T-helper 17 cell (primary cell): Measurements from ENCODE around the gene FKBP6. TPM values are rescaled to one million over a fixed set of nuclear protein-coding genes. Genes with fewer than 3 reads are reported as not detected.
"Not testable (repeated sequence)": the region's sequence is repeated elsewhere in the genome, so short reads cannot be mapped to it uniquely, and the experiment has no call there.

Experiments
- ATAC-seq: fragments of 150-1000 bp; cut with Tn5 transposase; 2 replicates; pipeline ENCODE4 v1.10.0; 2021; ENCODE audit warnings: mild to moderate bottlenecking, moderate library complexity
- DNase-seq, 3 donors: peaks; one replicate each; pipeline versions ENCODE4 v3.0.0 to v3.0.0-alpha.2; 2020 to 2021
- H3K9me3 ChIP-seq: one replicate; pipeline ENCODE4 v1.7.0; 2013; ENCODE audit warnings: low read length, mild to moderate bottlenecking; ENCODE audit not compliant: control insufficient read depth, poor library complexity, severe bottlenecking
- H3K27ac Mint-ChIP-seq: one replicate; pipeline ENCODE4 v1.8.0; 2022; ENCODE audit warnings: mild to moderate bottlenecking, moderate library complexity, mixed read lengths
- H3K27me3 Mint-ChIP-seq: one replicate; pipeline ENCODE4 v1.8.0; 2022; ENCODE audit warnings: mixed read lengths
- H3K36me3 Mint-ChIP-seq: one replicate; pipeline ENCODE4 v1.8.0; 2022; ENCODE audit warnings: low read depth, mixed read lengths
- H3K4me1 Mint-ChIP-seq: one replicate; pipeline ENCODE4 v1.8.0; 2022; ENCODE audit warnings: mild to moderate bottlenecking, mixed read lengths
- H3K4me3 Mint-ChIP-seq: one replicate; pipeline ENCODE4 v1.8.0; 2022; ENCODE audit warnings: mild to moderate bottlenecking, moderate library complexity, mixed read lengths
- total RNA-seq, 4 donors: library from RNA in 2 of 4; stranded (reverse) in 2 of 4; gene quantifications; one replicate each; pipeline ENCODE4 v1.2.3 and lab custom pipeline; 2022 to 2026

The FKBP6 gene
- total RNA-seq, 2 donors from 2014 or later = not detected

- H3K9me3 ChIP-seq = no peaks in the 10 kb centered on the region
- DNase-seq = no peak
- no peak overlapping the region for H3K4me3 Mint-ChIP-seq
- no peaks in the 10 kb centered on the region for H3K27me3 Mint-ChIP-seq
- no peak for ATAC-seq
- H3K36me3 Mint-ChIP-seq = no peaks in the 10 kb centered on the region
- H3K4me1 Mint-ChIP-seq = peaks cover 9% of the 10 kb centered on the region
- H3K27ac Mint-ChIP-seq = no peak overlapping the region
Measured at GRCh38 chr7:73312831-73313520, 15.0 kb upstream of the FKBP6 start.

GRCh38 chr7:73313521-73313906 lies 14.4 kb upstream of the FKBP6 start:
- Mint-ChIP-seq H3K4me3 (no peak overlapping the region), H3K27me3 (no peaks in the 10 kb centered on the region), H3K27ac (no peak overlapping the region), H3K36me3 (no peaks in the 10 kb centered on the region), H3K4me1 (peaks cover 7% of the 10 kb centered on the region)
- ATAC-seq (no peak), DNase-seq (no peak)
- no peaks in the 10 kb centered on the region for H3K9me3 ChIP-seq

- H3K4me1 Mint-ChIP-seq = peaks cover 1% of the 10 kb centered on the region
- ATAC-seq = no peak
- no peaks in the 10 kb centered on the region for H3K9me3 ChIP-seq
- H3K27ac Mint-ChIP-seq = no peak overlapping the region
- H3K36me3 Mint-ChIP-seq = no peaks in the 10 kb centered on the region
- H3K27me3 Mint-ChIP-seq = no peaks in the 10 kb centered on the region
- no peak for DNase-seq
- H3K4me3 Mint-ChIP-seq = no peak overlapping the region
Measured at GRCh38 chr7:73314271-73314670, 13.7 kb upstream of the FKBP6 start.

- Mint-ChIP-seq H3K27ac (no peak overlapping the region), H3K4me3 (no peak overlapping the region)
- no peak for DNase-seq
Measured at GRCh38 chr7:73316521-73316920, 11.4 kb upstream of the FKBP6 start.

GRCh38 chr7:73318656-73319204 lies 9.2 kb upstream of the FKBP6 start:
- not testable (repeated sequence) for H3K27me3 Mint-ChIP-seq, ATAC-seq, H3K4me3 Mint-ChIP-seq, H3K36me3 Mint-ChIP-seq, H3K27ac Mint-ChIP-seq, H3K4me1 Mint-ChIP-seq, DNase-seq, H3K9me3 ChIP-seq

More at GRCh38 chr7:73316521-73316920, 11.4 kb upstream of the FKBP6 start:
- Mint-ChIP-seq H3K4me1 (no peaks in the 10 kb centered on the region), H3K36me3 (no peaks in the 10 kb centered on the region), H3K27me3 (no peaks in the 10 kb centered on the region)
- ATAC-seq = no peak
- H3K9me3 ChIP-seq = no peaks in the 10 kb centered on the region

GRCh38 chr7:73319541-73319940 lies 8.4 kb upstream of the FKBP6 start:
- H3K27ac Mint-ChIP-seq, H3K4me1 Mint-ChIP-seq, ATAC-seq, H3K9me3 ChIP-seq, DNase-seq, H3K4me3 Mint-ChIP-seq, H3K36me3 Mint-ChIP-seq, H3K27me3 Mint-ChIP-seq: not testable (repeated sequence)

GRCh38 chr7:73320009-73320408 lies 8.0 kb upstream of the FKBP6 start:
- not testable (repeated sequence) for H3K9me3 ChIP-seq, H3K36me3 Mint-ChIP-seq, H3K4me1 Mint-ChIP-seq, H3K4me3 Mint-ChIP-seq, H3K27ac Mint-ChIP-seq, ATAC-seq, H3K27me3 Mint-ChIP-seq, DNase-seq

GRCh38 chr7:73323434-73324080 lies 4.4 kb upstream of the FKBP6 start:
- H3K4me1 Mint-ChIP-seq, H3K36me3 Mint-ChIP-seq, DNase-seq, H3K27me3 Mint-ChIP-seq, ATAC-seq, H3K9me3 ChIP-seq: not testable (repeated sequence)
- H3K27ac Mint-ChIP-seq = peak overlapping the region; percentile 87
- peak overlapping the region; percentile 88 for H3K4me3 Mint-ChIP-seq

- H3K36me3 Mint-ChIP-seq, H3K9me3 ChIP-seq, H3K4me1 Mint-ChIP-seq, H3K27me3 Mint-ChIP-seq: not testable (repeated sequence)
- H3K27ac Mint-ChIP-seq = peak overlapping the region; percentile 87
- ATAC-seq (peak; percentile 88), DNase-seq (peak in 2 of 3 donors; percentile 16 to 25)
- peak overlapping the region; percentile 88 for H3K4me3 Mint-ChIP-seq
Measured at GRCh38 chr7:73324081-73324845, 3.7 kb upstream of the FKBP6 start.

- not testable (repeated sequence) for DNase-seq, H3K4me1 Mint-ChIP-seq, H3K27me3 Mint-ChIP-seq, ATAC-seq, H3K4me3 Mint-ChIP-seq, H3K27ac Mint-ChIP-seq, H3K9me3 ChIP-seq, H3K36me3 Mint-ChIP-seq
Measured at GRCh38 chr7:73325424-73325823, 2.5 kb upstream of the FKBP6 start.

- H3K36me3 Mint-ChIP-seq, DNase-seq, H3K9me3 ChIP-seq, ATAC-seq, H3K27me3 Mint-ChIP-seq, H3K4me3 Mint-ChIP-seq, H3K27ac Mint-ChIP-seq: not testable (repeated sequence)
- peaks cover 11% of the 10 kb centered on the region for H3K4me1 Mint-ChIP-seq
Measured at GRCh38 chr7:73327449-73327848, 512 bp upstream of the FKBP6 start.

- no peak overlapping the region for H3K27ac Mint-ChIP-seq
- DNase-seq (no peak), ATAC-seq (no peak)
- peaks cover 8% of the 10 kb centered on the region for H3K4me1 Mint-ChIP-seq
- H3K9me3 ChIP-seq = no peaks in the 10 kb centered on the region
- no peak overlapping the region for H3K4me3 Mint-ChIP-seq
- H3K36me3 Mint-ChIP-seq = no peaks in the 10 kb centered on the region
- H3K27me3 Mint-ChIP-seq = peaks cover 18% of the 10 kb centered on the region
Measured at GRCh38 chr7:73328696-73329095, 735 bp downstream of the FKBP6 start.

GRCh38 chr7:73329861-73330581 lies 2.1 kb downstream of the FKBP6 start:
- no peaks in the 10 kb centered on the region for H3K9me3 ChIP-seq
- no peak for DNase-seq
- ATAC-seq = no peak
- no peak overlapping the region for H3K4me3 Mint-ChIP-seq
- H3K4me1 Mint-ChIP-seq = peaks cover 2% of the 10 kb centered on the region
- peaks cover 19% of the 10 kb centered on the region for H3K27me3 Mint-ChIP-seq
- no peaks in the 10 kb centered on the region for H3K36me3 Mint-ChIP-seq
- H3K27ac Mint-ChIP-seq = peak overlapping the region; percentile 6
